22Rv1 (cell line): ENCODE data around the gene OSGEP.
A peak's percentile ranks its signal among the peaks of the same experiment; 100 is the strongest.

Experiments
- H3K27ac ChIP-seq: fragments of 450-650 bp; 2 replicates; pipeline ENCODE4 v1.5.1; 2017
- ZFX ChIP-seq: fragments of 450-650 bp; IDR thresholded peaks from 2 replicates; pipeline ENCODE4 v1.6.1; 2017; ENCODE audit warnings: antibody characterized with exemption, borderline replicate concordance
- TF ChIP-seq, protein P1 (sequence below): fragments of 450-650 bp; IDR thresholded peaks from 2 replicates; pipeline ENCODE4 v1.5.1; 2017; ENCODE audit warnings: mild to moderate bottlenecking

OSGEP gene

DNA sequence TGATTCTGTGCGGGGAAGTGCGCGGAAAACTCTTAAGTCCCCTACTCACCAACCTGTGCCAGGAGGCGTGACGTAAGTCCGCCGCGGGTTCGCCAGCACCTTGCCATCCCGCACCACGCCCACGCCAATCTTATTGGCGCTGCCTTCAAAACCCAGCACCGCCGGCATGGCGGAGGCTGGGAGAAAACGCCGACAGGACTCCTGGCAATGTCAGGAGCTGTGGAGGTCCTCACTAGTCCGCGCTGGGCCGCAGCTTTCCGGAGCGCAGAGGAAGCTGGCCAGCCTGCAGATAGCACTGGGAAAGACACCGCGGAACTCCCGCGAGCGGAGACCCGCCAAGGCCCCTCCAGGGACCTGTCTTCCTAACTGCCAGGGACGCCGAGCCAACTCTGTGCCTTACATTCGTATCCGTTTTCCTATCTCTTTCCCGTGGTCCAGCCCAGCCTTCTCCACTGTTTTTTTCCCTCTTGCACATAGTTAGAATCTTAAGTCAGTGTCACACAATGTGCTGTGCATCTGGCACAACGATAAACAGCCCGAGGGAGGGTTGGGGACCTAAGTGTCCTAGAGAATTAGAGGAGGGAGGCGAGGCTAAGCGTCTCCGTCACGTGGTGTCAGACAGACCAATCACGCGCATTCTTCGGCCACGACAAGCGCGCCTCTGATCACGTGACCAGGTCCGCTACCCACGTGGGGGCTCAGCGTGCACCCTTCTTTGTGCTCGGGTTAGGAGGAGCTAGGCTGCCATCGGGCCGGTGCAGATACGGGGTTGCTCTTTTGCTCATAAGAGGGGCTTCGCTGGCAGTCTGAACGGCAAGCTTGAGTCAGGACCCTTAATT, at the start of gene OSGEP, which contains the start of gene APEX1:
TSS of gene OSGEP (minus strand) at position 297 of the 839 bp plus-strand sequence. CDS start at position 168, 129 bp downstream.
TSS of gene APEX1 (plus strand) at position 711 of the 839 bp plus-strand sequence. CDS start 420 bp downstream, outside the sequence.
- H3K27ac ChIP-seq, result peak within 1 kb of the TSS; percentile 99
- no peak for TF ChIP-seq ZFX
- TF ChIP-seq, protein P1, sequence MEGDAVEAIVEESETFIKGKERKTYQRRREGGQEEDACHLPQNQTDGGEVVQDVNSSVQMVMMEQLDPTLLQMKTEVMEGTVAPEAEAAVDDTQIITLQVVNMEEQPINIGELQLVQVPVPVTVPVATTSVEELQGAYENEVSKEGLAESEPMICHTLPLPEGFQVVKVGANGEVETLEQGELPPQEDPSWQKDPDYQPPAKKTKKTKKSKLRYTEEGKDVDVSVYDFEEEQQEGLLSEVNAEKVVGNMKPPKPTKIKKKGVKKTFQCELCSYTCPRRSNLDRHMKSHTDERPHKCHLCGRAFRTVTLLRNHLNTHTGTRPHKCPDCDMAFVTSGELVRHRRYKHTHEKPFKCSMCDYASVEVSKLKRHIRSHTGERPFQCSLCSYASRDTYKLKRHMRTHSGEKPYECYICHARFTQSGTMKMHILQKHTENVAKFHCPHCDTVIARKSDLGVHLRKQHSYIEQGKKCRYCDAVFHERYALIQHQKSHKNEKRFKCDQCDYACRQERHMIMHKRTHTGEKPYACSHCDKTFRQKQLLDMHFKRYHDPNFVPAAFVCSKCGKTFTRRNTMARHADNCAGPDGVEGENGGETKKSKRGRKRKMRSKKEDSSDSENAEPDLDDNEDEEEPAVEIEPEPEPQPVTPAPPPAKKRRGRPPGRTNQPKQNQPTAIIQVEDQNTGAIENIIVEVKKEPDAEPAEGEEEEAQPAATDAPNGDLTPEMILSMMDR, result no peak

- H3K27ac ChIP-seq, result no peak overlapping the region
- TF ChIP-seq ZFX, result no peak
- TF ChIP-seq, protein P1, result no peak
These were observed 49.3 kb upstream of the OSGEP start for GRCh38 chr14:20503898-20504297.

- no peak overlapping the region for H3K27ac ChIP-seq
- TF ChIP-seq ZFX, result no peak
- TF ChIP-seq, protein P1, result no peak
These were observed 46.7 kb upstream of the OSGEP start for GRCh38 chr14:20501346-20501745.

- no peak for TF ChIP-seq ZFX
- TF ChIP-seq, protein P1, result no peak
- H3K27ac ChIP-seq, result no peak overlapping the region
These were observed 45.3 kb upstream of the OSGEP start for GRCh38 chr14:20499881-20500280.

GRCh38 chr14:20499108-20499507, 44.5 kb upstream of the OSGEP start:
- H3K27ac ChIP-seq, result no peak overlapping the region
- TF ChIP-seq, protein P1, result no peak
- no peak for TF ChIP-seq ZFX

GRCh38 chr14:20498622-20499021, 44.0 kb upstream of the OSGEP start:
- no peak overlapping the region for H3K27ac ChIP-seq
- TF ChIP-seq, protein P1, result no peak
- TF ChIP-seq ZFX, result no peak
